ENCODE measurements around the gene BSPRY. TPM values are rescaled to one million over a fixed set of nuclear protein-coding genes. Genes with fewer than 3 reads are reported as not detected.
A peak's percentile ranks its signal among the peaks of the same experiment; 100 is the strongest.

Gene BSPRY
- total RNA-seq, 1 experiment from 2014 or later, result 0.13 TPM

- H3K36me3 ChIP-seq (ENCODE audit: control insufficient read depth, insufficient read depth, low read length), result no peaks in the 10 kb centered on the region
- TF ChIP-seq SIN3A (IDR thresholded peaks at IDR 0.05; ENCODE audit: borderline replicate concordance, insufficient read depth, low read depth, low read length) (no peak), REST (IDR thresholded peaks at IDR 0.05; ENCODE audit: insufficient read depth in 1 of 2, low read depth in 2 of 2, low read length in 1 of 2) (no peak), TCF7L2 (IDR thresholded peaks at IDR 0.05; ENCODE audit: low read depth, low read length) (no peak), POLR2AphosphoS5 (IDR thresholded peaks at IDR 0.05; ENCODE audit: low read depth, low read length) (no peak)
- TF ChIP-seq, protein P1, sequence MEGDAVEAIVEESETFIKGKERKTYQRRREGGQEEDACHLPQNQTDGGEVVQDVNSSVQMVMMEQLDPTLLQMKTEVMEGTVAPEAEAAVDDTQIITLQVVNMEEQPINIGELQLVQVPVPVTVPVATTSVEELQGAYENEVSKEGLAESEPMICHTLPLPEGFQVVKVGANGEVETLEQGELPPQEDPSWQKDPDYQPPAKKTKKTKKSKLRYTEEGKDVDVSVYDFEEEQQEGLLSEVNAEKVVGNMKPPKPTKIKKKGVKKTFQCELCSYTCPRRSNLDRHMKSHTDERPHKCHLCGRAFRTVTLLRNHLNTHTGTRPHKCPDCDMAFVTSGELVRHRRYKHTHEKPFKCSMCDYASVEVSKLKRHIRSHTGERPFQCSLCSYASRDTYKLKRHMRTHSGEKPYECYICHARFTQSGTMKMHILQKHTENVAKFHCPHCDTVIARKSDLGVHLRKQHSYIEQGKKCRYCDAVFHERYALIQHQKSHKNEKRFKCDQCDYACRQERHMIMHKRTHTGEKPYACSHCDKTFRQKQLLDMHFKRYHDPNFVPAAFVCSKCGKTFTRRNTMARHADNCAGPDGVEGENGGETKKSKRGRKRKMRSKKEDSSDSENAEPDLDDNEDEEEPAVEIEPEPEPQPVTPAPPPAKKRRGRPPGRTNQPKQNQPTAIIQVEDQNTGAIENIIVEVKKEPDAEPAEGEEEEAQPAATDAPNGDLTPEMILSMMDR (IDR thresholded peaks at IDR 0.05), result no peak; the same call in 1 of the 2 replicates
- ChIA-PET CTCF (interaction anchor here (0.6 kb wide), 1 partner anchor 53 kb away, joined by 3 read pairs; no protein-coding TSS in a partner anchor), POLR2A (no interaction called here)
- intact Hi-C loops (cut with micrococcal nuclease; ENCODE audit: unreplicated experiment) (no loop called here), in situ Hi-C loops (cut with HindIII; ENCODE audit: low pct_unique_long_range_greater_than_20kb, low sequenced_read_pairs) (no loop called here)
- no peak for DNase-seq (ENCODE audit: low read depth, low spot score)
- H3K27me3 ChIP-seq (ENCODE audit: control insufficient read depth, insufficient read depth, low read length), result peaks cover 14% of the 10 kb centered on the region
- no peak for ATAC-seq
- 0 out of 2 replicates have a peak, but pooled peaks cover 3% of the 10 kb centered on the region for H3K4me1 ChIP-seq (ENCODE audit: control insufficient read depth, insufficient read depth, low read length)
- BruUV-seq (replicated peaks), result no TSS peak
- H3K9me3 ChIP-seq (ENCODE audit: control insufficient read depth, insufficient read depth, low read depth, low read length), result no peaks in the 10 kb centered on the region
- H3K4me3 ChIP-seq (ENCODE audit: low read depth in 2 of 2, low read length in 2 of 2), result no peak overlapping the region
- H3K27ac ChIP-seq (ENCODE audit: low read length), result no peak overlapping the region
Observed at GRCh38 chr9:113348437-113348836, 904 bp upstream of the BSPRY start.

DNA sequence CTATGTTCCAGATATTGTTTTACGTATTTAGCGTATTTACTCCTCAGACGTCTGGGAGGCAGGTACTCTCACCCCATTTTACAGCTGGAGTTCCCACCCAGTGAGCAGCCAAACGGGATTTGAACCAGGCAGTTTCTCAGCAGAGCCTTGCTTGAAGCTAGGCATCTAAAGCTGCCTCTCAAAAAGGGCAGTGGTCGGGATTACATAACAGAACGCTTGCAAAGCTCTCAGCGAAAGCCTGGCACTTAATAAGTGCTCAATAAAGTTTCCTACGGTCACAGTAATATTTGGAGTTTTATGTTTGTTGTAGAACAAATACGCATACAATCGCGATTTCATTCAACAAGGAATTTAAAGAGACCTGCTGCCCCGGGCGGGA, 286 bp upstream of the BSPRY start:
- no TSS peak for BruUV-seq (replicated peaks)
- Histone ChIP-seq H3K4me1 (ENCODE audit: control insufficient read depth, insufficient read depth, low read length) (0 out of 2 replicates have a peak, but pooled peaks cover 3% of the 10 kb centered on the region), H3K4me3 (ENCODE audit: low read depth in 2 of 2, low read length in 2 of 2) (peak overlapping the region in 1 of 2 experiments; percentile 43; a peak in 2 of 4 replicates), H3K9me3 (ENCODE audit: control insufficient read depth, insufficient read depth, low read depth, low read length) (no peaks in the 10 kb centered on the region), H3K27ac (ENCODE audit: low read length) (no peak overlapping the region), H3K36me3 (ENCODE audit: control insufficient read depth, insufficient read depth, low read length) (no peaks in the 10 kb centered on the region), H3K27me3 (ENCODE audit: control insufficient read depth, insufficient read depth, low read length) (peaks cover 14% of the 10 kb centered on the region)
- ChIA-PET POLR2A (no interaction called here), CTCF (no interaction called here)
- no peak for DNase-seq (ENCODE audit: low read depth, low spot score)
- intact Hi-C loops (cut with micrococcal nuclease; ENCODE audit: unreplicated experiment) (no loop called here), in situ Hi-C loops (cut with HindIII; ENCODE audit: low pct_unique_long_range_greater_than_20kb, low sequenced_read_pairs) (no loop called here)
- TF ChIP-seq SIN3A (IDR thresholded peaks at IDR 0.05; ENCODE audit: borderline replicate concordance, insufficient read depth, low read depth, low read length) (no peak), TCF7L2 (IDR thresholded peaks at IDR 0.05; ENCODE audit: low read depth, low read length) (no peak), REST (IDR thresholded peaks at IDR 0.05; ENCODE audit: insufficient read depth in 1 of 2, low read depth in 2 of 2, low read length in 1 of 2) (no peak)
- no peak for ATAC-seq
